Measurements from ENCODE around the gene PEF1. TPM values are rescaled to one million over a fixed set of nuclear protein-coding genes. Genes with fewer than 3 reads are reported as not detected.

PEF1 gene
- total RNA-seq, 1 donor from 2014 or later = 53.3 TPM

DNA sequence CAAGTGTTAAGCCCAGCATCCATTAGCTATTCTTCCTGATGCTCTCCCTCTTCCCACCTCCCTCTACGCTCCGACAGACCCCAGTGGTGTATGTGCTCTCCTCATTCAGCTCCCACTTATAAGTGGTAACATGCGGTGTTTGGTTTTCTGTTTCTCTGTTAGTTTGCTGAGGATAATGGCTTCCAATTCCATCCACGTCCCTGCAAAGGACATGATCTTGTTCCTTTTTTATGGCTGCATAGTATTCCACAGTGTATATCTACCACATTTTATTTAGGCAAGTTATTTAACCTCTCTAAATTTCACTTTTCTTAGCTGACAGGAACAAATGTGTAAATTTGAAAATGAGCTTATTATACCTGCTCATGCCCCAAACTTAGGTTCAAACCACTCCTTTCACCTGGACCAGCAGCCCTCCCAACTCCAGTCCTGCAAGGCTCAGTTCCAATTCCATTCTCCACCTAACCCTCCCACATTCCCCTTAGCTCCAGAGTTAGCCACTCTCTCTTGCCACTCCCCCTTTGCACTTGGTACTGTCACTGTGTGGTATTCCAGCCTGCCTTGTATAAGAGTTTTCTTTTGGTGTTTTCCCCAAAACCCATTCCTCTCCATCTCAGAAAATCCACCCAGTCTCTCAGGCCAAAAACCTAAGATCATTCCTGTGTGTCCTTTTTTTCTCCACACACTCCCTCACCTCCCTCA lies 1.7 kb upstream of the PEF1 start:
- peaks cover 38% of the 10 kb centered on the region for H3K4me1 ChIP-seq
- no peaks in the 10 kb centered on the region for H3K36me3 ChIP-seq
- TF ChIP-seq, protein P1, sequence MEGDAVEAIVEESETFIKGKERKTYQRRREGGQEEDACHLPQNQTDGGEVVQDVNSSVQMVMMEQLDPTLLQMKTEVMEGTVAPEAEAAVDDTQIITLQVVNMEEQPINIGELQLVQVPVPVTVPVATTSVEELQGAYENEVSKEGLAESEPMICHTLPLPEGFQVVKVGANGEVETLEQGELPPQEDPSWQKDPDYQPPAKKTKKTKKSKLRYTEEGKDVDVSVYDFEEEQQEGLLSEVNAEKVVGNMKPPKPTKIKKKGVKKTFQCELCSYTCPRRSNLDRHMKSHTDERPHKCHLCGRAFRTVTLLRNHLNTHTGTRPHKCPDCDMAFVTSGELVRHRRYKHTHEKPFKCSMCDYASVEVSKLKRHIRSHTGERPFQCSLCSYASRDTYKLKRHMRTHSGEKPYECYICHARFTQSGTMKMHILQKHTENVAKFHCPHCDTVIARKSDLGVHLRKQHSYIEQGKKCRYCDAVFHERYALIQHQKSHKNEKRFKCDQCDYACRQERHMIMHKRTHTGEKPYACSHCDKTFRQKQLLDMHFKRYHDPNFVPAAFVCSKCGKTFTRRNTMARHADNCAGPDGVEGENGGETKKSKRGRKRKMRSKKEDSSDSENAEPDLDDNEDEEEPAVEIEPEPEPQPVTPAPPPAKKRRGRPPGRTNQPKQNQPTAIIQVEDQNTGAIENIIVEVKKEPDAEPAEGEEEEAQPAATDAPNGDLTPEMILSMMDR (IDR thresholded peaks at IDR 0.05) = no peak
- TF ChIP-seq POLR2A (IDR thresholded peaks at IDR 0.05) (no peak), POLR2AphosphoS5 (IDR thresholded peaks at IDR 0.05; ENCODE audit: insufficient read depth in 1 of 2, low read depth in 1 of 2) (no peak)
- H3K4me3 ChIP-seq = no peak overlapping the region
- no peaks in the 10 kb centered on the region for H3K9me3 ChIP-seq
- intact Hi-C loops (cut with DNase I) = no loop called here
- H3K27ac ChIP-seq = no peak overlapping the region
- no peak for DNase-seq (ENCODE audit: extremely low spot score in 2 of 2)
- H3K27me3 ChIP-seq = no peaks in the 10 kb centered on the region

DNA sequence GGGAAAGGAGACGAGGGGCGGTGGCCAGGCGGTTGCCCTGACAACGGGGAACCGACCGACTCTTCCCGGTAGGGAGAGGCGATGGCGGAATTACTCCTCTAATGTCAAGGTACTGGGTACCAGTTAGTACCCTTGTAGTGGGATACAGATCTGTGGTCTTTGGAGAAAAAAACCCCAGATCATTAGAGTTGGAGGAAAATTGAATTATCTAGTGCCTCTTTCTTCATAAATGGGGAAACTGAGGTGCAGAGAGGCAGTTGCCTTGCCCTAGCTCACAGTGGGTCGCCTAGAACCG lies 545 bp upstream of the PEF1 start:
- TF ChIP-seq, protein P1 (IDR thresholded peaks at IDR 0.05) = no peak
- no peak for TF ChIP-seq POLR2AphosphoS5 (IDR thresholded peaks at IDR 0.05; ENCODE audit: insufficient read depth in 1 of 2, low read depth in 1 of 2)
- TF ChIP-seq POLR2A (IDR thresholded peaks at IDR 0.05) = no peak
- intact Hi-C loops (cut with DNase I) = no loop called here
- Histone ChIP-seq H3K27me3 (no peaks in the 10 kb centered on the region), H3K36me3 (no peaks in the 10 kb centered on the region), H3K9me3 (no peaks in the 10 kb centered on the region), H3K4me3 (peak overlapping the region; percentile 79 to 95), H3K4me1 (peaks cover 41% of the 10 kb centered on the region), H3K27ac (peak overlapping the region; percentile 98)
- DNase-seq (ENCODE audit: extremely low spot score in 2 of 2) = no peak

DNA sequence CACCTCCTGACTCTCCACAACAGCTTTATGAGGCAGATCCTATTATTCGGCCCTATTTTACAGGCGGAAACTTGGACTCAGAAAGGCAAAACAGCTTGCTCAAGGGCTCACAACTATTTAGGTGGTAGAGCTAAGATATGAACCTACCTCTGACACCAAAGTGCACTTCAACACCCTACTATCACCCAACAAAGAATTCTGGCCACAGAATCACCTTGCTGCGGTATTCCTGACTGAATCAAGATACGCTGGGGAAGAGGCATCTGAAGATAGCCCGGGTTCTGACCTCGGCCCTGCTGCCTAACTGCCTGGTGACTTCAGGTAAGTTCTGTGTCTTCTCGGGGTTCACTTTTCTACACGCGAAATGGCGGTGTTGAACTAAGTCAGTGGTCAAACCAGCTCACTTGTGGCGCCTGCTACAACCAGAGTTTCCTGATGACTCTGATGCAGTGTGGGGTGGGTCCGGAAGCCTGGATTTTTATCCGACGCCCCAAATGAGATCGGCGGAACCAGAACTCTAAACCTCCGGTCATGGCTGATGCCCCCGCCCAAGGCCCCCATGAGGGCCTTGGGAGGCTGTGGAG lies 608 bp downstream of the PEF1 start:
- Histone ChIP-seq H3K27me3 (no peaks in the 10 kb centered on the region), H3K4me3 (peak overlapping the region; percentile 79 to 95), H3K4me1 (peaks cover 50% of the 10 kb centered on the region), H3K27ac (peak overlapping the region; percentile 98), H3K36me3 (no peaks in the 10 kb centered on the region), H3K9me3 (no peaks in the 10 kb centered on the region)
- DNase-seq (ENCODE audit: extremely low spot score in 2 of 2) = no peak
- intact Hi-C loops (cut with DNase I) = no loop called here
- TF ChIP-seq POLR2A (IDR thresholded peaks at IDR 0.05) = no peak
- TF ChIP-seq, protein P1 (IDR thresholded peaks at IDR 0.05) = no peak
- TF ChIP-seq POLR2AphosphoS5 (IDR thresholded peaks at IDR 0.05; ENCODE audit: insufficient read depth in 1 of 2, low read depth in 1 of 2) = no peak

DNA sequence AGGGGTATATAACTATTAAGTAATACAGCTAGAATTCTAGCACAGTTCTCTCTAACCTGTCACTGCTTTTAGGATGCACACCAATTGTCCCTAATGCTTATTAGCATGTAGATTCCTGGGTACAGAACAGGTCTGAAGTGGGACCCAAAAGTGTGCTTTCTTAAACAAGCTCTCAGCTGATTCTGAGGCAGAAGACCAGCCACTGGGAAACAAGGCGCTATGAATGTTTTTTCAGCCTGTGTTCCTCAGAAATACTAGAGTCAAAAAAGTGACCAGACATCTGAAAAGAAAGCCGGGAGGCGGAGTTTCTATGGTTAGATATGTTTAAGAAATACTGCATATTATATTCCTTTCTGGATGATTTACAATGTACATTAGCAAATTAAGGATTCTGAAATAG lies 1.8 kb downstream of the PEF1 start:
- TF ChIP-seq, protein P1 (IDR thresholded peaks at IDR 0.05) = no peak
- TF ChIP-seq POLR2A (IDR thresholded peaks at IDR 0.05) (no peak), POLR2AphosphoS5 (IDR thresholded peaks at IDR 0.05; ENCODE audit: insufficient read depth in 1 of 2, low read depth in 1 of 2) (no peak)
- no peaks in the 10 kb centered on the region for H3K9me3 ChIP-seq
- DNase-seq (ENCODE audit: extremely low spot score in 2 of 2) = no peak
- H3K4me1 ChIP-seq = peaks cover 62% of the 10 kb centered on the region
- no peak overlapping the region for H3K27ac ChIP-seq
- no peaks in the 10 kb centered on the region for H3K36me3 ChIP-seq
- intact Hi-C loops (cut with DNase I) = no loop called here
- no peak overlapping the region for H3K4me3 ChIP-seq
- H3K27me3 ChIP-seq = no peaks in the 10 kb centered on the region

DNA sequence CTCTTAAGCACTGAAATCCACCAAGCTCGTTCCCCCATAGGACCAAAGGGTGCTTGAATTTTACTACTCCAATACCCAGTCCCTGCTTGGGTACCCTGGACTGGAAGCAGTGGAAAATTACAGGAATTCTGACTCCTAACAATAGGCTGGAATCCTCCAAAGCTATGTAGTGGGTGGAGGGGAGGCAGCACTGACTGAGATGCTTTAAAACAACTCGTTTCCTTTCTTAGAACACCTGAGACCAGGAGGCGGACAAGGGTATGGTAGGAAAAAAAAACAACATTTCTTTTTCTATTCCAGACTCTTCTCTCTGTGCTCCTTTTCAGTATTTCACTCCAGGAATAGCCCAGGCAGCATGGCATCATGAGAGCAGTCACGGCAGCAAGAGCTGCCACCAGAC lies 2.3 kb downstream of the PEF1 start:
- H3K9me3 ChIP-seq = no peaks in the 10 kb centered on the region
- no peak overlapping the region for H3K4me3 ChIP-seq
- H3K27ac ChIP-seq = no peak overlapping the region
- DNase-seq (ENCODE audit: extremely low spot score in 2 of 2) = no peak
- peaks cover 62% of the 10 kb centered on the region for H3K4me1 ChIP-seq
- TF ChIP-seq, protein P1 (IDR thresholded peaks at IDR 0.05) = no peak
- TF ChIP-seq POLR2AphosphoS5 (IDR thresholded peaks at IDR 0.05; ENCODE audit: insufficient read depth in 1 of 2, low read depth in 1 of 2) (no peak), POLR2A (IDR thresholded peaks at IDR 0.05) (no peak)
- H3K27me3 ChIP-seq = no peaks in the 10 kb centered on the region
- intact Hi-C loops (cut with DNase I) = no loop called here
- no peaks in the 10 kb centered on the region for H3K36me3 ChIP-seq

All from vagina (tissue), 2 donors.